ENCODE measurements around the gene MVK.

- no peak for TF ChIP-seq CTCF (conservative IDR thresholded peaks at IDR 0.05; ENCODE audit: low read length)
- TF ChIP-seq EZH2phosphoT487 (IDR thresholded peaks at IDR 0.05; ENCODE audit: borderline replicate concordance): no peak
Observed at GRCh38 chr12:109568486-109568885, 5.1 kb upstream of the MVK start.
